GM12891 (cell line): ENCODE measurements around the gene TP53BP2.

Experiments
- POLR2A ChIP-seq: IDR thresholded peaks from 2 replicates; pipeline ENCODE4 v1.6.1; 2011; ENCODE audit warnings: low read depth, low read length, control low read depth
- POLR2AphosphoS5 ChIP-seq: IDR thresholded peaks from 2 replicates; pipeline ENCODE4 v1.6.1; 2011; ENCODE audit warnings: low read depth, low read length, control low read depth

GRCh38 chr1:223741861-223742260 lies 103.9 kb downstream of the TP53BP2 start:
- TF ChIP-seq POLR2A: no peak
- no peak for TF ChIP-seq POLR2AphosphoS5
